Measurements from ENCODE around the gene KCTD18.
A peak's percentile ranks its signal among the peaks of the same experiment; 100 is the strongest.

The KCTD18 gene

GRCh38 chr2:200453853-200454534 lies 55.9 kb downstream of the KCTD18 start:
- DNase-seq: no peak

- no peak for DNase-seq
Measured at GRCh38 chr2:200453142-200453852, 56.6 kb downstream of the KCTD18 start.

GRCh38 chr2:200452377-200452776 lies 57.5 kb downstream of the KCTD18 start:
- DNase-seq: no peak

GRCh38 chr2:200451511-200451910 lies 58.4 kb downstream of the KCTD18 start:
- no peak for DNase-seq

GRCh38 chr2:200450288-200450687 lies 59.6 kb downstream of the KCTD18 start:
- DNase-seq: no peak

- DNase-seq: no peak
Measured at GRCh38 chr2:200449149-200449548, 60.7 kb downstream of the KCTD18 start.

- no peak for DNase-seq
Measured at GRCh38 chr2:200448455-200448854, 61.4 kb downstream of the KCTD18 start.

- DNase-seq: no peak
Measured at GRCh38 chr2:200447139-200447855, 62.6 kb downstream of the KCTD18 start.

GRCh38 chr2:200446612-200447011 lies 63.3 kb downstream of the KCTD18 start:
- no peak for DNase-seq

- no peak for DNase-seq
Measured at GRCh38 chr2:200445284-200445683, 64.6 kb downstream of the KCTD18 start.

- no peak for DNase-seq
Measured at GRCh38 chr2:200444530-200444929, 65.3 kb downstream of the KCTD18 start.

- no peak for DNase-seq
Measured at GRCh38 chr2:200443916-200444315, 66.0 kb downstream of the KCTD18 start.

- no peak for DNase-seq
Measured at GRCh38 chr2:200443376-200443775, 66.5 kb downstream of the KCTD18 start.

- DNase-seq: no peak
Measured at GRCh38 chr2:200442471-200442870, 67.4 kb downstream of the KCTD18 start.

GRCh38 chr2:200439981-200440380 lies 69.9 kb downstream of the KCTD18 start:
- peak; percentile 70 to 85 for DNase-seq

Data from NCI-H2081 (cell line).